Common myeloid progenitor, CD34-positive (primary cell): Measurements from ENCODE around the gene GNB2.

Experiments used
- CTCF ChIA-PET: fragments of 350-600 bp; sonication (Branson Sonifier 250); formaldehyde crosslinking; loops from one replicate; lab custom pipeline; 2021; ENCODE audit warnings: antibody characterized with exemption; lab: Charles Lee
- POLR2A ChIA-PET: fragments of 350-600 bp; sonication (Branson Sonifier 250); formaldehyde crosslinking; loops from one replicate; lab custom pipeline; 2021; ENCODE audit warnings: antibody characterized with exemption; lab: Charles Lee
- DNase-seq, 3 donors: peaks; one replicate each; pipeline versions ENCODE4 v3.0.0 to v3.0.0-alpha.2; 2013
- H3K27ac ChIP-seq, 2 experiments: 1 replicate in 1 of 2; 2 replicates in 1 of 2; pipeline ENCODE4 v1.7.0; 2013; ENCODE audit warnings: inconsistent platforms in 2 of 2, low read length in 2 of 2, mild to moderate bottlenecking in 2 of 2, low read depth in 1 of 2, moderate library complexity in 1 of 2; ENCODE audit not compliant: severe bottlenecking in 2 of 2, insufficient read depth in 1 of 2, poor library complexity in 1 of 2
- H3K27me3 ChIP-seq, 5 experiments: replicated peaks in 2 of 5; 1 replicate in 3 of 5; 2 replicates in 2 of 5; pipeline versions ENCODE4 v1.6.1 to v1.7.0; 2013; ENCODE audit warnings: low read length in 4 of 5, mild to moderate bottlenecking in 2 of 5, moderate library complexity in 2 of 5, inconsistent platforms in 1 of 5; ENCODE audit not compliant: insufficient read depth in 5 of 5, control insufficient read depth in 4 of 5
- H3K36me3 ChIP-seq, 4 experiments: 1 replicate in 2 of 4; 2 replicates in 2 of 4; pipeline versions ENCODE4 v1.6.1 to v1.7.0; 2013; ENCODE audit warnings: low read length in 3 of 4, control low read depth in 1 of 4, mild to moderate bottlenecking in 1 of 4; ENCODE audit not compliant: control insufficient read depth in 4 of 4, insufficient read depth in 4 of 4
- H3K4me1 ChIP-seq, 4 experiments: 1 replicate in 3 of 4; 2 replicates in 1 of 4; pipeline versions ENCODE4 v1.6.1 to v1.7.1; 2013; ENCODE audit warnings: low read length in 3 of 4, mild to moderate bottlenecking in 3 of 4, control low read depth in 1 of 4, inconsistent platforms in 1 of 4, moderate library complexity in 1 of 4; ENCODE audit not compliant: control insufficient read depth in 4 of 4, insufficient read depth in 4 of 4; ENCODE audit errors: control extremely low read depth in 1 of 4
- H3K4me3 ChIP-seq, 7 experiments: 1 replicate in 4 of 7; 2 replicates in 3 of 7; pipeline versions ENCODE4 v1.5.1 to v1.7.0; 2013; ENCODE audit warnings: mild to moderate bottlenecking in 7 of 7, low read length in 6 of 7, moderate library complexity in 6 of 7, inconsistent platforms in 2 of 7, low read depth in 2 of 7, control low read depth in 1 of 7; ENCODE audit not compliant: insufficient read depth in 4 of 7, control insufficient read depth in 1 of 7; ENCODE audit errors: extremely low read depth in 1 of 7
- H3K9me3 ChIP-seq, 5 experiments: 1 replicate in 4 of 5; 2 replicates in 1 of 5; pipeline versions ENCODE4 v1.6.1 to v1.7.1; 2013; ENCODE audit warnings: low read length in 4 of 5, mild to moderate bottlenecking in 2 of 5, inconsistent platforms in 1 of 5, low read depth in 1 of 5, moderate library complexity in 1 of 5; ENCODE audit not compliant: control insufficient read depth in 4 of 5, insufficient read depth in 2 of 5; ENCODE audit errors: control extremely low read depth in 1 of 5
- WGBS: methylation state at CpG from one replicate; pipeline ENCODE4 v1.1.5; 2013; ENCODE audit not compliant: insufficient coverage; 5-methylcytosine and 5-hydroxymethylcytosine counted together

The GNB2 gene

DNA sequence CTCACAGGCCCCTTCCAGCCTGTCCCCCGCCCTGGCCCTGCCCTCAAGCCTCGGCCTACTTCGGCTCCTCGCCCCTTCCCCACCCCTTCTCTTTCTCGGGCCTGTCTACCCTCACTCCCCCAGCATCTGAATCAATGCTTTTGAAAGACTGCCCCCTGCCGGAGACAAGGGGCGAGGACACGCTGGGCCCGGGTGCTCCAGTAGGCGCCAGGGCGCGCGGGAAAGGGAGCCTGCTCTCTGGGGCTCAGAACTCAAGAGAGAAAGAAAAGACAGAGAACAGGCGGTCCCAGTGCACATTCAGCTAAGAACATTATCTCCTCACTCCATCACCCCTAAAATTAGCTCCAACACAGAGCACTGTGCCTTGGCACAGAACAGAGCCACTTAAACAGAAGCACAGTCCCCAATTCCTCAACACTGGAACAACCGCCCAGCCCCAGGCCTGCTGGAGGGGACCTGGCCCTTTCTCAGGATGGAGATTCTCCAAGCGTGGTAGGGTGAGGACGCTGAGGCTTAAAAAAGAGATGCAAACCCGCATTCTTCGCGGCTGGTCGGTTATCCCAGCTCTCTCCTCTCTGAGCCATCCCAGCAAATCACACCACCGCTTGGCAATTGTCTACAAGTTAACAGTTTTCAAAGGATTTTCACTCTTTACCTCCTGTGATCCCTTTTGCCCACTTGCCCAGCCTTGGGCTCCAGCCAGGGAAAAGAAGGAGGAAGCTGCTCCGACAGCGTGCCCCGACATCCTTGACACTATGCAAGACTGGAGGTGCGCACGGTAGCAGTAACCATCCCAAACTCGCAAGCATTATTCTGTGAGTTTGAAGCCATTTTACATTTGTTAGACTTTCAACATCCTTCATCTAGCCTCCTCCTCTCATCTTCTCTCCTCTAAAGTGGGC is 18.4 kb downstream of the GNB2 start:
- peaks cover 0 to 39% (median 17%) of the 10 kb centered on the region in 4 experiments for H3K36me3 ChIP-seq
- H3K4me3 ChIP-seq = peak overlapping the region in 5 of 7 experiments; percentile 47 to 94 (median 85)
- POLR2A ChIA-PET = no interaction called here
- no peak overlapping the region for H3K27ac ChIP-seq
- H3K27me3 ChIP-seq = peaks cover 0 to 2% (median 0%) of the 10 kb centered on the region in 5 experiments
- CTCF ChIA-PET = interaction anchor here (0.6 to 8.7 kb wide), 26 partner anchors 8 to 232 kb away, joined by 3 to 80 read pairs (median 4); partner anchors contain the start of genes ACTL6B, MOSPD3 and POP7
- no peaks in the 10 kb centered on the region for H3K9me3 ChIP-seq
- peak; percentile 74 to 86 (median 81) for DNase-seq
- WGBS = 57% methylated on average over 15 of the region's 28 CpGs
- H3K4me1 ChIP-seq = peaks cover 11 to 35% (median 31%) of the 10 kb centered on the region in 4 experiments

DNA sequence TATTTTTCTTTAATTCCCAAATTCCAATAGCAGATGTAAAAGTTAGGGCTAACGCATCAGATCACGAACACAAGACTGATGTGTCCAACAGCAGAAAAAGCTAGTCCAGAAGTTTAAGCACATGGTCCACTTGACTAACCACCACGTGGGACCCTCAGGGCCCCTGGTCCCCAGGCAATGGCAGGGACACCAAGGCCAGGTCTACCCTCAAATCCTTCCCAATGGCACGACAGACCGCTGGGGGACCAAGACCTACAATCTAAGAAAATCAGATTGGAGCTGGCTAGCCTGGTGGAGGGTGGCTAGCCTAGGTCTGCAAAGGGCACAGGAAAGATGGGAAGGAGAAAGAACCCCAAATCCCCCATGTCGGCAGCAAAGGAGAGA is 19.0 kb downstream of the GNB2 start:
- H3K36me3 ChIP-seq = peaks cover 0 to 34% (median 13%) of the 10 kb centered on the region in 4 experiments
- WGBS = 77% methylated on average over 4 of the region's 6 CpGs
- H3K4me3 ChIP-seq = peak overlapping the region in 6 of 7 experiments; percentile 75 to 94 (median 84)
- peaks cover 11 to 35% (median 31%) of the 10 kb centered on the region in 4 experiments for H3K4me1 ChIP-seq
- CTCF ChIA-PET = interaction anchor here (0.8 to 8.7 kb wide), 21 partner anchors 9 to 229 kb away, joined by 3 to 80 read pairs (median 5); partner anchors contain the start of genes MOSPD3, POP7 and SPACDR
- H3K27me3 ChIP-seq = peaks cover 0 to 2% (median 0%) of the 10 kb centered on the region in 5 experiments
- POLR2A ChIA-PET = no interaction called here
- H3K9me3 ChIP-seq = no peaks in the 10 kb centered on the region
- peak overlapping the region in 1 of 2 experiments; percentile 81 for H3K27ac ChIP-seq
- no peak for DNase-seq

DNA sequence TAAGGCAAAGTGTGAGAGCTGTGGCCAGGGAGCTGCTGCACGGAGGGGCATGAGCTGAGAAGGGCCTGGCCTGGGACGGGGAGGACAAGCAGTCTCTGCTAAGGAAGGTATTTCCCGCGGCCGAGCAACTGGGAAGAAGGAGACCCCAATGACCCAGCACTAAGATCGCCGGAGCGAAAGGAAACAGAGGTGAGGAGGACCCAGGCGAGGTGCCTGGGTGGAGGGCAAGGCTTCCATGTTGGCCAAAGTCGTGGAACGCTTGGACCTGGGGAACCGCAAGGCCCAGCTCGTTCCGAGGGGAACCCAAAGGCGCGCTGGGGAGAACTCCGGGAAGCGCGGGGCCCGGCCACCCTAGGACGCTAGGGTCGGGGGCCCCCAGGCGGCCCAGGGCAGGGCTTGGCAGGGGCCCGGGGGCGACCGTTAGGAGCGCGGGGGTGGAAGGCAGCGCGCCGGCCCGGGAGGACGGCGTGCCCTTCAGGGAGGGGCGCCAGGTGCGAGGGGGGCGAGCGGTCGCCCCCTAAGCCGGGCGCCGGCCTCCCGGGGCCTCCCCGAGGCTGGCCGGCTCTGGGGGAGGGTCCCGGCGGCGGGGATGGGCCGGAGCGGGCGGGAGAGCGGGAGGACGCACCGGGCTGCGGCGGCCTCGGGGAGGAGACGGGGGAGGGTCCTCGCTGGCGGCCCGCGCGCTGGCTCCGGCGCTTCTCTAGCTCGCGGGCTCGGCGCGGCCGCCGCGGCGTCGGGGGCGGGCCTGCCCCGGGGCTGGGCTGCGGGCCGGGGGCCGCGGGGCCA is 20.0 kb downstream of the GNB2 start:
- CTCF ChIA-PET = interaction anchor here (0.8 to 8.7 kb wide), 16 partner anchors 9 to 230 kb away, joined by 3 to 80 read pairs (median 6); partner anchors contain the start of genes MOSPD3, POP7 and SPACDR
- H3K4me1 ChIP-seq = peaks cover 11 to 35% (median 31%) of the 10 kb centered on the region in 4 experiments
- WGBS = under 1% methylated on average over 64 of the region's 81 CpGs
- H3K27me3 ChIP-seq = peaks cover 0 to 2% (median 0%) of the 10 kb centered on the region in 5 experiments
- peaks cover 0 to 25% (median 6%) of the 10 kb centered on the region in 4 experiments for H3K36me3 ChIP-seq
- no peaks in the 10 kb centered on the region for H3K9me3 ChIP-seq
- H3K4me3 ChIP-seq = peak overlapping the region; percentile 73 to 94 (median 84)
- DNase-seq = no peak
- peak overlapping the region; percentile 33 to 81 for H3K27ac ChIP-seq
- POLR2A ChIA-PET = interaction anchor here (1.5 to 2.0 kb wide), 2 partner anchors 20 to 81 kb away, joined by 3 to 5 read pairs; partner anchors contain the start of genes GNB2 and MOSPD3

DNA sequence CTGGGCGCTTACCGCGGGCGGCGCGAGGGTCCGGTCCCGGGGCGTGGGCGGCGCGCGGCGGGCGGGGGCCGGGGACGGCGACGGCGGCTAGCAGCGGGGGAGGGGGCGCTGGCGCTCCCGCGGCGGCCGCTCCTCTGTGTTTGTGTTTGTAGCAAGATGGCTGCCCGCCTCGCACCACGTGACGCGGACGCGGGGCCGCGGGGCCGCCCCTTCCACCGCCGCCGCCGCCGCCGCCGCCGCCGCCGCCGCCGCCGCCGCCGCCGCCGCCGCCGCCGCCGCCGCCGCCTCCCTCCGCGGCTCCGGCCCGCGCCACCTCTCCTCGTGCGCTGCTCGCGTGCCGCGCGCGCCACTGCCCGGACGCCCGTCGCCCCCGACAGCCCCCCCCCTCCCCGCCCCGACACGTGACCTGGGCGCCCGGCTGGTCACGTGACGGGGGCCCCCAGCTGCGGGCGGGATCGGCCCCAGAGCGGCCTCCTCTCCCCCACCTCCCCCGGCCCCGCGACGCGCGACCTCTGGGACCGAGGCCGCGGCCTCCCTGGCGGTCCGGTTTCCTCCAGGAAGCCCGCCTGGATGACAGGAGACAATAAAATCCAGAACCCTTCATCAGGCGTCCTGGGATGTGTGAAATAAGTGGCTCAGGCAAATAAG is 20.7 kb downstream of the GNB2 start, which contains the start of gene GIGYF1:
TSS of gene GIGYF1 (minus strand) at position 153 of the 648 bp plus-strand sequence. CDS start 6,012 bp downstream, outside the sequence.
- ChIA-PET POLR2A (interaction anchor here (0.5 to 2.0 kb wide), 3 partner anchors 21 to 254 kb away, joined by 3 to 5 read pairs (median 3); partner anchors contain the start of genes GNB2 and MOSPD3), CTCF (interaction anchor here (1.6 to 8.7 kb wide), 6 partner anchors 11 to 228 kb away, joined by 4 to 80 read pairs (median 26); partner anchors contain the start of gene POP7)
- peak; percentile 64 to 76 (median 73) for DNase-seq
- peaks cover 11 to 35% (median 31%) of the 10 kb centered on the region in 4 experiments for H3K4me1 ChIP-seq
- H3K27ac ChIP-seq = peak within 1 kb of the TSS; percentile 33 to 81
- peaks cover 0 to 5% (median 0%) of the 10 kb centered on the region in 5 experiments for H3K27me3 ChIP-seq
- 0% methylated on average over 31 of the region's 102 CpGs for WGBS
- H3K36me3 ChIP-seq = peaks cover 0 to 18% (median 3%) of the 10 kb centered on the region in 4 experiments
- H3K4me3 ChIP-seq = peak within 1 kb of the TSS; percentile 73 to 94 (median 84)
- H3K9me3 ChIP-seq = no peaks in the 10 kb centered on the region

DNA sequence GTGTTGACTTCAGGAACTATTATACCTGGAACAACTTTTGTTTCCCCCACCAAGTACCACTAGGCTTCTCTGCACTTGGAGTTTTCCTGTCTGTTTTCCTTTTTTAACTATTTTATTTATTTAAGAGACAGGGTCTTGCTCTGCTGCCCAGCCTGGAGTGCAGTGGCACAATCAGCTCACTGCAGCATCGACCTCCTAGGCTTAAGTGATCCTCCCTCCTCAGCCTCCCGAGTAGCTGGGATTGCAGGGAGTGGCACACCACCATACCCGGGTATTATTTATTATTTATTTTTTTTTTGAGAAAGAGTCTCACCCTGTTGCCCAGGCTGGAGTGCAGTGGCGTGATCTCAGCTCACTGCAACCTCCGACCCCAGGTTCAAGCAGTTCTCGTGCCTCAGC is 22.6 kb downstream of the GNB2 start:
- no peak for DNase-seq
- H3K36me3 ChIP-seq = peaks cover 0 to 3% (median 0%) of the 10 kb centered on the region in 4 experiments
- peaks cover 0 to 5% (median 0%) of the 10 kb centered on the region in 5 experiments for H3K27me3 ChIP-seq
- CTCF ChIA-PET = interaction anchor here (1.2 to 3.9 kb wide), 4 partner anchors 9 to 156 kb away, joined by 3 to 21 read pairs (median 4); partner anchors contain the start of genes POP7 and SLC12A9
- no peak overlapping the region for H3K27ac ChIP-seq
- H3K9me3 ChIP-seq = no peaks in the 10 kb centered on the region
- no peak overlapping the region for H3K4me3 ChIP-seq
- WGBS = 97% methylated on average over 3 of the region's 6 CpGs
- POLR2A ChIA-PET = no interaction called here
- H3K4me1 ChIP-seq = peaks cover 11 to 30% (median 27%) of the 10 kb centered on the region in 4 experiments

DNA sequence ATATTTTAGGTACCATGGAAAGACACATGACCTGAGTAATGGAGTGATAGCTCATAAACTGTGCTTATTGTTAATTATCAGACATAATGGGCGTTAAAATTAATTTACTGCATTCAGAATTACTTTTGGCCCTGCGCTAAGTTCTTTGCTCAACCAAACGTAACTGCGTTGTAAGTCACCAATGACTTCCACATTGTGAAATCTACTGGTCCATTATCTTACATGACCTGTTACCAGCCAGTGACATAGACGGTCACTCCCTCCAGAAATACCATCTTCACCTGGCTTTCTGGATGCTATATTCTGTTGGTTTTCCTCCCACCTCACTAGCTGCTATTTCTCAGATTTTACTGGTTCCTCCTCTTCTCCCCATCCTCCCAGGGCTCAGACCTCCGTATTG is 25.5 kb downstream of the GNB2 start:
- POLR2A ChIA-PET = no interaction called here

More for the DNA sequence above, 25.5 kb downstream of the GNB2 start:
- 94% methylated on average over 5 of the region's 6 CpGs for WGBS
- Histone ChIP-seq H3K27me3 (peaks cover 0 to 5% (median 0%) of the 10 kb centered on the region in 5 experiments), H3K27ac (no peak overlapping the region), H3K4me1 (peaks cover 0 to 7% (median 4%) of the 10 kb centered on the region in 4 experiments), H3K4me3 (no peak overlapping the region), H3K36me3 (no peaks in the 10 kb centered on the region), H3K9me3 (no peaks in the 10 kb centered on the region)
- DNase-seq = no peak
- CTCF ChIA-PET = interaction anchor here (0.9 to 1.4 kb wide), 4 partner anchors 21 to 128 kb away, joined by 3 to 4 read pairs (median 3); partner anchors contain the start of genes EPHB4, EPO and MOSPD3
